K562 (cell line): ENCODE measurements around the gene TIMM9. TPM values are rescaled to one million over a fixed set of nuclear protein-coding genes. Genes with fewer than 3 reads are reported as not detected.

ENCODE experiments used
- ARNT ChIP-seq, 2 experiments: fragments of 450-650 bp; IDR thresholded peaks; 2 replicates each; pipeline ENCODE4 v1.6.1; 2016; ENCODE audit warnings: mild to moderate bottlenecking in 1 of 2
- ATF4 ChIP-seq: fragments of 450-650 bp; formaldehyde crosslinking; IDR thresholded peaks from 2 replicates; pipeline ENCODE4 v1.4.0; 2022; ENCODE audit warnings: mild to moderate bottlenecking, moderate library complexity
- CEBPG ChIP-seq, 3 experiments: fragments of 200-800 bp in 1 of 3; sonication (Bioruptor generic) in 1 of 3; sonication (generic) in 1 of 3; formaldehyde crosslinking in 1 of 3; IDR thresholded peaks in 2 of 3; conservative IDR thresholded peaks in 1 of 3; 2 replicates each; pipeline versions ENCODE4 v1.6.1 to v1.8.0; 2016 to 2022; ENCODE audit warnings: missing compliant biosample characterization in 2 of 3, missing genetic modification characterization in 2 of 3, mild to moderate bottlenecking in 1 of 3, missing genetic modification reagents in 1 of 3
- ELF1 ChIP-seq: fragments of 200-800 bp; sonication (Bioruptor generic); IDR thresholded peaks from 2 replicates; pipeline ENCODE4 v1.6.1; 2016; ENCODE audit warnings: missing genetic modification characterization, missing compliant biosample characterization
- ELF2 ChIP-seq: fragments of 250-450 bp; sonication (Bioruptor Pico); IDR thresholded peaks from 2 replicates; pipeline ENCODE4 v1.5.0; 2021; ENCODE audit warnings: mild to moderate bottlenecking
- ETS1 ChIP-seq: conservative IDR thresholded peaks from 2 replicates; pipeline ENCODE4 v1.6.1; 2011; ENCODE audit warnings: low read depth, mild to moderate bottlenecking, low read length; ENCODE audit not compliant: control insufficient read depth
- FOXP1 ChIP-seq: sonication (generic); formaldehyde crosslinking; IDR thresholded peaks from 2 replicates; pipeline ENCODE4 v1.8.0; 2022; ENCODE audit warnings: mild to moderate bottlenecking, missing genetic modification reagents
- GABPA ChIP-seq: fragments of 200-800 bp; sonication (Bioruptor generic); conservative IDR thresholded peaks from 2 replicates; pipeline ENCODE4 v1.6.1; 2016; ENCODE audit warnings: low read depth, missing genetic modification characterization, missing compliant biosample characterization
- HCFC1 ChIP-seq: IDR thresholded peaks from 2 replicates; pipeline ENCODE4 v1.6.1; 2012; ENCODE audit warnings: low read depth, low read length, improper control_type of control experiment
- KDM5B ChIP-seq: fragments of 200-600 bp; sonication (generic); IDR thresholded peaks from 2 replicates; pipeline ENCODE4 v1.6.1; 2012; ENCODE audit warnings: low read depth, mild to moderate bottlenecking, moderate library complexity, low read length, control low read depth, inconsistent platforms; ENCODE audit not compliant: insufficient replicate concordance
- MBD2 ChIP-seq: sonication (generic); IDR thresholded peaks from 2 replicates; pipeline ENCODE4 v1.6.1; 2016; ENCODE audit warnings: low read depth, borderline replicate concordance
- MCM7 ChIP-seq, 2 experiments: fragments of 450-650 bp; IDR thresholded peaks; 2 replicates each; pipeline ENCODE4 v1.6.1; 2016 to 2018
- MEIS2 ChIP-seq: fragments of 450-650 bp; IDR thresholded peaks from 2 replicates; pipeline ENCODE4 v1.6.1; 2014; ENCODE audit warnings: mild to moderate bottlenecking; ENCODE audit not compliant: partially characterized antibody
- NFRKB ChIP-seq: fragments of 450-650 bp; IDR thresholded peaks from 2 replicates; pipeline ENCODE4 v1.6.1; 2016; ENCODE audit warnings: low read depth
- NR2C1 ChIP-seq, 2 experiments: fragments of 450-650 bp; IDR thresholded peaks; 2 replicates each; pipeline ENCODE4 v1.6.1; 2017; ENCODE audit warnings: mild to moderate bottlenecking in 2 of 2, antibody characterized with exemption in 1 of 2, inconsistent platforms in 1 of 2, missing compliant biosample characterization in 1 of 2, missing genetic modification characterization in 1 of 2
- NRF1 ChIP-seq, 2 experiments: fragments of 450-650 bp; IDR thresholded peaks in 1 of 2; conservative IDR thresholded peaks in 1 of 2; 2 replicates each; pipeline ENCODE4 v1.6.1; 2014; ENCODE audit warnings: mild to moderate bottlenecking in 2 of 2
- PHF20 ChIP-seq: fragments of 450-650 bp; IDR thresholded peaks from 2 replicates; pipeline ENCODE4 v1.6.1; 2018; ENCODE audit not compliant: partially characterized antibody
- PRPF4 ChIP-seq: fragments of 200-400 bp; formaldehyde crosslinking; IDR thresholded peaks from one replicate; pipeline ENCODE4 v1.6.1; 2017; ENCODE audit warnings: low read length, low read depth, mild to moderate bottlenecking; ENCODE audit not compliant: insufficient read depth, poor library complexity, severe bottlenecking
- SPI1 ChIP-seq: IDR thresholded peaks from 2 replicates; pipeline ENCODE4 v1.6.1; 2011; ENCODE audit warnings: low read depth, low read length, control low read depth, borderline replicate concordance
- TEAD1 ChIP-seq, 2 experiments: fragments of 450-650 bp in 1 of 2; sonication (generic) in 1 of 2; formaldehyde crosslinking; IDR thresholded peaks; 2 replicates each; pipeline versions ENCODE4 v1.4.0 to v1.8.0; 2020 to 2022; ENCODE audit warnings: mild to moderate bottlenecking in 2 of 2, missing genetic modification reagents in 1 of 2
- TEAD2 ChIP-seq: fragments of 450-650 bp; IDR thresholded peaks from 2 replicates; pipeline ENCODE4 v1.6.1; 2016; ENCODE audit warnings: missing genetic modification characterization, control low read depth, missing compliant biosample characterization
- TOE1 ChIP-seq, 2 experiments: fragments of 450-650 bp in 1 of 2; sonication (generic) in 1 of 2; formaldehyde crosslinking in 1 of 2; IDR thresholded peaks; 2 replicates each; pipeline versions ENCODE4 v1.7.1 to v1.8.0; 2016 to 2022; ENCODE audit warnings: borderline replicate concordance in 2 of 2, mild to moderate bottlenecking in 2 of 2, antibody characterized with exemption in 1 of 2, inconsistent platforms in 1 of 2, low read depth in 1 of 2, missing genetic modification reagents in 1 of 2, moderate library complexity in 1 of 2
- ZBED1 ChIP-seq: IDR thresholded peaks from 2 replicates; pipeline ENCODE4 v1.6.1; 2014
- ZFX ChIP-seq: sonication (generic); formaldehyde crosslinking; IDR thresholded peaks from 2 replicates; pipeline ENCODE4 v1.8.0; 2022; ENCODE audit warnings: mild to moderate bottlenecking, missing genetic modification reagents, moderate library complexity
- ZNF224 ChIP-seq: sonication (generic); formaldehyde crosslinking; IDR thresholded peaks from 2 replicates; pipeline ENCODE4 v1.8.0; 2022; ENCODE audit warnings: mild to moderate bottlenecking, missing genetic modification reagents
- ZNF311 ChIP-seq: fragments of 250-450 bp; sonication (Bioruptor Pico); IDR thresholded peaks from 2 replicates; pipeline ENCODE4 v1.4.0; 2020; ENCODE audit warnings: mild to moderate bottlenecking, moderate library complexity
- polyA plus RNA-seq, 8 experiments: library from polyadenylated mRNA; depleted of rRNA in 4 of 8; stranded (reverse) in 5 of 8; unstranded in 3 of 8; fragments of >200 nt; fragmentation: Nextera tagmentation in 2 of 8; fragmentation: Illumina TruSeq in 1 of 8; extraction: Ambion mirVana in 2 of 8; extraction: Trizol in 1 of 8; gene quantifications; 2 replicates each; pipeline versions ENCODE4 v1.2.1 to v1.2.3, GENCODE V29; 2011 to 2014; ENCODE audit warnings: inconsistent platforms in 1 of 8, missing spikeins in 1 of 8
- total RNA-seq, 7 experiments: library from RNA; depleted of rRNA in 6 of 7; stranded (reverse); fragments of >200 nt in 6 of 7; fragmentation: Illumina TruSeq in 2 of 7; extraction: Trizol in 2 of 7; gene quantifications; 2 replicates each; pipeline versions ENCODE4 v1.2.1 to v1.2.3, GENCODE V29; 2011 to 2021; ENCODE audit warnings: low replicate concordance in 1 of 7

Gene TIMM9
- total and polyA plus RNA-seq, 9 of the 15 experiments (the other 6 are each of a cell fraction or from before 2014, with no cell fraction given) = 28.0 to 101 (median 54.3) TPM

- TF ChIP-seq NRF1 (conservative IDR thresholded peaks at IDR 0.05 in 1 of 2, IDR thresholded peaks at IDR 0.05 in 1 of 2) (peak; percentile 94 to 95), ZFX (CRISPR knock-in tag) (0 out of 2 replicates have a peak, but pooled peaks have one; percentile 3), ATF4 (peak; percentile 27; the same call in 1 of the 2 replicates), SPI1 (peak; percentile 87), PRPF4 (no peak), CEBPG (CRISPR knock-in tag; IDR thresholded peaks at IDR 0.05) (peak; percentile 71), CEBPG (tag; conservative IDR thresholded peaks at IDR 0.05 in 1 of 2, IDR thresholded peaks at IDR 0.05 in 1 of 2) (no peak), PHF20 (peak; percentile 66), NR2C1 (IDR thresholded peaks at IDR 0.05) (0 out of 2 replicates have a peak, but pooled peaks have one; percentile 22), NR2C1 (tag; IDR thresholded peaks at IDR 0.05) (peak; percentile 41; the same call in 1 of the 2 replicates), ZBED1 (no peak), ZNF224 (no peak), TEAD1 (CRISPR knock-in tag; IDR thresholded peaks at IDR 0.05) (peak in 1 of 2 experiments; percentile 20; a peak in 1 of 4 replicates), MCM7 (IDR thresholded peaks at IDR 0.05) (no peak), KDM5B (peak; percentile 43), ARNT (IDR thresholded peaks at IDR 0.05) (peak; percentile 72 to 76; a peak in 2 of 4 replicates), HCFC1 (peak; percentile 65), ZNF311 (no peak), ELF1 (tag) (peak; percentile 72), ELF2 (CRISPR knock-in tag) (0 out of 2 replicates have a peak, but pooled peaks have one; percentile 12), MBD2 (no peak; the same call in none of the 2 replicates), GABPA (tag) (peak; percentile 90), MEIS2 (peak; percentile 80), FOXP1 (CRISPR knock-in tag) (peak; percentile 71; the same call in 1 of the 2 replicates), TEAD2 (tag) (no peak), NFRKB (peak; percentile 52), ETS1 (peak; percentile 63; the same call in 1 of the 2 replicates), TOE1 (IDR thresholded peaks at IDR 0.05; ENCODE audit: borderline replicate concordance) (peak; percentile 91), TOE1 (CRISPR knock-in tag; IDR thresholded peaks at IDR 0.05; ENCODE audit: borderline replicate concordance, low read depth) (no peak)
Observed at GRCh38 chr14:58427281-58428117, at the start of gene TIMM9, which contains the start of gene KIAA0586 (continued).
